SK-N-DZ (cell line): ENCODE data around the gene NSF.

Experiments
- DNase-seq: peaks from one replicate; pipeline ENCODE4 v3.0.0-alpha.2; 2015; ENCODE audit warnings: low spot score

The NSF gene

GRCh38 chr17:46717999-46718398 lies 127.5 kb downstream of the NSF start:
- no peak for DNase-seq

DNA sequence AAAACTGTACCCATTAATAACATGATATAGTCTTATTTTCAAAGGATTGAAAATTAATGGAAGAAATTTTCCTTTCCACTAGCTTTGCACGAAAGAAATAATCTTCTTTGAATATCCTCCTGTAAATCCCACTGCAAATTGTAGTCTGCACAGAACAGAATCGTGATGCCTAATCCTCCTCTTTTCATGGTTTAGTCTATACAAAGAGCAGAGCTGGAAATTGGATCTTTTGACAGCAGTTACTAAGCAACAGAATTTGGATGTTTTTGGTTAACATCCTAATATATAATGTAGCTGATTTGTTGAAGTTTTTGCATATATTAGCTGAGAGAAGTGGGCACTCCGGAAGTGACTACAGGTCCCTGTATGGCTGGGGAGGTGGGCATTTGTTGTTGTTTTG lies 129.4 kb downstream of the NSF start:
- DNase-seq, result no peak

DNA sequence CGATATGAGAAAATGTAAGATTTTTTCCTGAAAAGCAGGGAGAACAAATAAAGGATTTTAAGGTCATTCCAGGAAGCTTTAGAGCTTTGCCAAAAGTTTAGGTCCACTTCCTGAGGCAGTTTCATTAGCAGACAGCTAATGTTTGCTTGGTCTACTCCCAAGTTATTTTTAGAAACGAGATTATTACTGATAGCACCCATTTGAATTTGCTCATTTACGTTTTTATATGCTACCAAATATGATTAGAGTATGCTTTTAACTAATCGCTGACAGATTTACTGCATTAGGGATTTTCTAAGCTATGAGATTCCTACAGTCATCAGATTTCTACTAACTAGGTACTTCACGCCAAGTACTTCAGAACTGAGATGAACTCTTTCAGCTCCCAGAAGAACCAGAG lies 129.9 kb downstream of the NSF start:
- no peak for DNase-seq

DNA sequence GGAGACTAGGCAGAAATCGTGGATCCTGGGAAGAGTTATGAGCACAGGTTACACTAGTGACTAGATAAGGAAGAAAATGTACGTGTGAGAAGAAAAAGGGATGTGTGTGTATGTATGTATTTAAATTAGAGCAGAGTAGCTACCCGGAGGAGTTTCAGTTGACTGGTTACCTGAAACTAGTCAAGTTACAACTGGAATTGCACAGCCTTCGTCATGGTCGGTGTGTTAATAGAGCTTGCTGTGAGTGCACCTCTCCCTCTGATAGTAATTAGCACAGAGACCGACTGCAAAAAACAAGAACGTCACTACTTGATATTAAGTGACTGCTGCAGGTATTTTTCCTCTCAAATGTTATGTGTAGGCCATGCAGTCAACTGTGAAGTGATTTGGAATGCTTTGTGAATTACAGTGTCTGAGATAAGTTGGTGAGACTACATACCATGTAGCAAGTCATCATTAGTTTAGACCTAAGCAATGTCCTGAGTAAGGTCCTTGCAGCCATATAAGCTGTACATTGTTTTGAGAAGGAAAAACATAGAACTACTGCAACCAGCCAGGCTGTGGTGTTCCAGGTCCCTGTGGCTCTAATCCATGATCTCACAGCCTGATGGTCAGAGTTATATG lies 132.3 kb downstream of the NSF start:
- DNase-seq, result no peak

- no peak for DNase-seq
Observed at GRCh38 chr17:46726206-46726605, 135.7 kb downstream of the NSF start.

DNA sequence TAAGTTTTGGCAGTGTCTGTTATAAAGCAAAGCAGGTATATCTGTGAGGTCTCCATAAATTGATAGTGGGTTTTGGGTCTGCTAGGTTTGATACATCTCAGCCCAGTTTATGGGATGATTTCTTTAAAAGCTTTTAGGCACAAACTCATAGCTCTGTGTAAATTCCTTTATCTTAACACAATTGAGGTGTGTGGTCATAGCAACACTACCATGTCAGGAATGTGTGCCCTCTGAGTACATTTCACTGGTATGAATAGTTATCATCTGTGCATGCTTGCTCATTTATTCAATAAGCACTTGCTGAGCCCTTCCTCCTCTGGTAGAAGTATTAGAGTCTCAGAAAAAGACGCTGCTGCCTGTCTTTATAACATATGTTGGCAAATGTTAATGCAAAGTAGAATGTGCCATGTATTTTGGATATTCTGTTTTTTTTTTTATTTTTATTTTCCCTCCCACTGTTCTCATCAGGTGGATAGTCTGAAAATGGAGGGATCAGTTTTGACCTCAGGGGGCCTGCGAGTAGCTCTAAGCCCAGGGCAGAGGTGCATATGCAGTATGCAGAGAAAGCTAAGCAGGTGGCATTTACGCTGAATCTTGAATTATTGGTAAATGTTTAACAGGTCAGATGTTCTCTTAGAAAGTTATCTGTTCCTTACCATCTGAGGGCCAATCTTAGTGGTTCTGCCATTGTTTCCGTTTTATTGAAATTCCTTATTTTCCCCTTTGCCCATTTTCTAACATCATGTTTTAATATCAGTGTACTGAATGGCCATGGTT lies 137.3 kb downstream of the NSF start:
- no peak for DNase-seq

- no peak for DNase-seq
Observed at GRCh38 chr17:46730026-46730425, 139.6 kb downstream of the NSF start.

- no peak for DNase-seq
Observed at GRCh38 chr17:46730679-46731078, 140.2 kb downstream of the NSF start.

DNA sequence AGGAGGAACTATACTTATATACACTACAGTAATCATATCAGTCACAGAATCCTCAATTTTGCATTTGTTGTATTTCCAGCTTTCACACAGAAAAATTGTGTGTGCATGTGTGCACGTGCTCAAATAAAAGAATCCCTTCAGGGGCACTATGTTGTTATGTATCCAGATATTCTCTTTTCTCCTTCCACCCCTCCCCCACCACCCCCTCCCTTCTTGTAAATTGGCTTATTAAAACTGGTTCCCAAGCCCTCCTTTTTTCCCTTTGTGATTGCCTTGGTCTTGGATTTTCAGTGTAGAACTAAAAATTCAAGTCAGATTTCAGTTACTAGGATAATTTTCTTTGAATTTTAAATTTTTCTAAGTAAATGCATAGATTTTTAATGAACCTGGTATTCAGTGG lies 141.7 kb downstream of the NSF start:
- DNase-seq, result no peak

GRCh38 chr17:46732754-46733398 lies 142.4 kb downstream of the NSF start:
- no peak for DNase-seq

- no peak for DNase-seq
Observed at GRCh38 chr17:46733837-46734475, 143.5 kb downstream of the NSF start.

DNA sequence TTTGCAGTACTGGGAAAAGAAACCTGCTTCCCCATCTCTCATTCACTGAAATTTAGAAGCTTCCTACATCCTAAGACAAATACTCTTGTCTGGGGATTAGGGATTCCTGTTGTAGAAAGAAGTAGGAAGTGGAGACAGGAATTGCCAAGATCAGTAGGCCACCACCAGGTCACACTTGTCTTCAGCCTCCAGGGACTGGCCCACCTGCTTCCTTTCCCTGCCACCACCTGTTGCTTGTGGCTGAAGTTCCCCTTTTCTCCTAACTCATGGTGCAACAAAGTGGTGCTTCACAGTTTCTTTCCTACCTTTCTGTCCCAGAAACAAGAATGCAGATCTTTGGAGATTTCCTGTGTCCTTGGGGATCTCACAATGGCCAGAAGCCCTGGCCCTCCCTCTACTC lies 145.6 kb downstream of the NSF start:
- DNase-seq, result no peak

DNA sequence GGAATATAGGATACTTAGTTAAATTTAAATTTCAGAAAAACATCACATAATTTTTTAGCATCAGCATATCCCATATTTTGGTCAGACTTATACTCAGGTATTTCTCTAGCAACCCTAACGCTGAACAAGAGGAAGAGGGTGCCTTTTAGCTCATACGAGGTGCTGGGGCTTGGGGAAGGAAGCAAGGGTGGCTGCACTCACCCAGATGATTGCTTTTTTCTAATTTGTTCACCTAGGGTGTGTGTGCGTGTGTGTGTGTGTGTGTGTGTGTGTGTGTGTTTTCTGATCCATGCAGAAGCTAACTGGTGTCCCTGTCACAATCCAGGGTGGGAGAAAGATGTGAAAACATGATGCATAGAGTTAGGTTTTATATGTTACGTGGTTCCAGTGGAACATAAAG lies 146.9 kb downstream of the NSF start:
- DNase-seq, result no peak

GRCh38 chr17:46738544-46738943 lies 148.1 kb downstream of the NSF start:
- no peak for DNase-seq

DNA sequence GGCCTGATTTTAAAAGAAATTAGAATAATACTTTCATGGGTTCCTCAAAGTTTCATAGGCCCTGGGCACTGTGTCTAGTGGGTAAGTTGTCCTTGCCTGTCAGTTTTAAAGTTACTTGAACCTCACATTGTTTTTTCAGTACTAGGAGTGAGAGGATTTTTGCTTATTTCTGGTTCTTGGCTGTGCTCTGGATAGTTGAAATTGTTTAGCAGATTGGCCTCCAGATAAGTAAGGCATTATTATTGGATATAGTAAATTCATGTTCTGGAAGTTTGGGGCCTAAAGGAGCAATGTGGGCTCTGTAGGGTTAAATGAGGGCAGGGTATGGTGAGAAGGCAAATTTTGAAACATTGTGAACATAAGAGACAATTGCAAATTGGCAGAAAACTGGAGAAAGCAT lies 149.5 kb downstream of the NSF start:
- no peak for DNase-seq

DNA sequence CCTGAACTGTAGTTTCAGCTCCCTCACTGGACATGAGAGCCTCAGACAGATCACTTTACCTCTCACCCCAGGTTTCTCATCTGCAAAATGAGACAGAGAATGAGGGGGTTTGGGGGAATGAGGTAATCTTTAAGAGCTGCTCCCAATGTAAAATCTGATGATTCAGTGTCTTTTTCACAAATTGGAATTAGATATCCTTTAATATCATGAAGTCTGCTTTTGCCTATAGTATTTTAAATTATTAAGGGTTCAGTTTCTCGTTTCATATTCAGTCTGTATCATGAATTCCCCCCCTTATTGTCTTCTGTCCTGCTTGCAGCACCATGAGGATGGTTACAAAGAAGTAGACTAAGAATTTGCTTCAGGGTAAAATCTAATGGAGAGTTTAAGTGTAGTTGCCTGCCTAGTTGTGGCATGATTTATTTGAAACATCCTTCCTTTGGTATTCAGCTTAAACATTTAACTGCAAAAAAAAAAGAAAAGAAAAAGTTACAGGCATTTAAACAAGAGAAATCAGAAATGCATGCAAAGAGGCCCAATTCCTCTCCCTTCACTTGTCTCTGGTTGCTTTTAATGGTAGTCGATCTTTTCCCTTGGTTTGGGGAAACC lies 150.8 kb downstream of the NSF start:
- DNase-seq, result no peak

DNA sequence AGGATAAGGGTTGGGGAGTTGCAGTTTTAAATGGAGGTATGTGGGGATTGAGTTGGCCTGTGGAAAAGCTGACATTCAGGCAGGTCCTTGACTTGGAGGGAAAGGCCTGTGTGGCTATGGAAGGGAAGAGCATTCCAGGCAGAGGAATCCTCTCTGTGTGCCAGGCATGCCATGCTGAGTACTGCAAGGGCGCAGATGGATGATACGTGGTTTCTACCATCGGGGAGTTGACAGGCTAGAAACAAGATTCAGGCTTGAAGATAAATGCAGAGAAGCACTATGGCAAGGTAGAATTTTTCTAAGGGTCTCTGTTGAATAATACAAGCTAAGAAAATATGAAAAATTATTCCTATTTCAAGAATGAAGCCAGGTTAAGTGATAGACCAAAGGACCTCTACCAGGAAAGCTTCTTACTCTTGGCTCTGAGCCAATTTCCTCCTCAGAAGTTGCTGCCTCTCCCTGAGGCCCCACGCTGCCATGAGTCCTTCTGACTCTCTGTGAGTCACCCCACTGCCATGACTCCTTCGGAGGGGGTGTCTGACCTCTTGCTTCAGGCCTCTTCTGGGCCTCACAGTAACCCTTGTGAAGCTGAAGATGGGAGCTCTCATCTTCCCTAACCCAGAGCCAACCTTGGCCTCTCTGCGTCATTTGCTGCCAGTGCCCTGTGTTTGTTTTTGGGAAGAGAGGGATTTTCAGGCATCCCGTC lies 152.2 kb downstream of the NSF start:
- no peak for DNase-seq

DNA sequence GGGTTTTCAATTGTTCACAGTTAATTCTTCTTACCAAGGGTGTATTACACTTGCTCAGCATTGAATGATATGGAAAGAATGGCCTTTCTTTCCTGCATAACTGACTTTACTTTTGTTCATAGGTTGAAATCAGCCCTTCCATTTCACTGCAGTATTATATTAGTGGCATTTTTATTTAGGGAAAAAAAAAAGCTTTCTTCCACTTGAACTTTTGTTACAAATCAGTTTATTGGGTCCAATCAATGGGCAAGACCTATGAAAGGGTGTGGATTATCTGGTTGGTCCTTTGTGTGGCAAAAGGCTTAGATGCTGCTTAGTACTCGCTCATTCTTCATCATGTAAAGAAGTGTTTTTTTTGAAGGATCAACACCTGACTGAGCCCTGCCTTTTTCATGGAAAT lies 154.0 kb downstream of the NSF start:
- no peak for DNase-seq

DNA sequence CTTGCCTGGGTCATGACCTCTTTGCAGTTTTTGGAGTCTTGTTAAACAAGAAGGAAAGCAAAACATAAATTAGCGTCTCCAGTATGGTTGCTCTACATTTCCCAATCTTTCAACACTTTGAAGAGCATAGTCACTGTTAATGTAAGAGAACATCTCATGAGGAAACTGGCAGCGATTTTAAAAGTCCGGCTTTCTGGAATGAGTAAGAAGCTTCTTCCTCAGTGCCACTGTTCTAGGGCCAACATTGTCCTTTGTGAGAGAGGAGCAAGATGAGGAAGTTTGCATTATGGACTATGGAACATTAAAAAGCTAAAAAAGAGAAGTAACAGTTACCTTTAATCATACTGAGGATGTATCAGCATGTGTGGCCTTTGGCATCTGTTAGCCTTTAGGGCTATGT lies 154.9 kb downstream of the NSF start:
- DNase-seq, result no peak

DNA sequence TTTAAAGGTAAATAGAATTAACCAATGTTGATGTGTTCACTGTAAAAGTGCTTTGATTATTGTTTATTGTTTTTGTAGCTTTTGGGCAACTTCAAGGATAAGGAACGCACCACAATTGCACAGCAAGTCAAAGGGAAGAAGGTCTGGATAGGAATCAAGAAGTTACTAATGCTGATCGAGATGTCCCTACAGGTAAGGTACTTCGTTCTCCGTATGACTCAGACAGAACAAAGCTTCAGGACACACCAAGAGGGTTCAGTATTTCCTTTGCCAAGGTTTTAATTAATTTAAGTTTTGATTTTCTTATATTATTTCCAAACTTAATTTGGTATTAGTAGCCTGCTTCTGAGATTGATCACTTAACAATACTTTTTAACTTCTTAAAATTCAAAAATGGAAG lies 161.0 kb downstream of the NSF start:
- no peak for DNase-seq

DNA sequence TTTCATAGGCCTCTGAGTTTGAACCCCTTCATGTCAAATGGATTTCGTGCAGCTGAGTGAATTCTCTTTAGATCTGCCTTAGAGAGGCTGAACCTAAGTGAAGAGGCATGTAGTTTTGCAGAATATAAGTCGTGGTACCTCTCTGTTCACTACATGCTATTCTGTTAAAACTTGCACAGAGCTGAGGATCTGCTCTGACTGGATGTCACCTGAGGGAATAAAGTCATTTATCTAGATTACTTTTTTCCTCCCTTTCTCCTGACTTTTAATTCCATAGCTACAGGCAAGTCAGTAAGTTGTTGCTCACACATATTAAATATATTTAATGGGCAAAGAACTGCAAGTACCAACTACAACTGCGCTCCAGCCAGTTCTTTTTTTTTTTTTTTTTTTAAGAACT lies 163.3 kb downstream of the NSF start:
- no peak for DNase-seq
